Neural progenitor cell (in vitro differentiated cells): Measurements from ENCODE around the gene STN1. TPM values are rescaled to one million over a fixed set of nuclear protein-coding genes. Genes with fewer than 3 reads are reported as not detected.

Source experiments
- DNase-seq: peaks from one replicate; pipeline ENCODE4 v3.0.0-alpha.2; 2016; ENCODE audit warnings: low spot score
- H2AFZ ChIP-seq: fragments of 200-600 bp; sonication (generic); replicated peaks from 2 replicates; pipeline ENCODE4 v1.6.1; 2016; ENCODE audit warnings: antibody characterized with exemption
- H3F3A ChIP-seq: fragments of 200-600 bp; sonication (generic); 2 replicates; pipeline ENCODE4 v1.6.1; 2016; ENCODE audit warnings: antibody characterized with exemption, low read depth
- H3K27ac ChIP-seq: fragments of 200-600 bp; sonication (generic); 2 replicates; pipeline ENCODE4 v1.5.1; 2016; ENCODE audit warnings: mild to moderate bottlenecking
- H3K27me3 ChIP-seq: fragments of 200-600 bp; sonication (generic); 2 replicates; pipeline ENCODE4 v1.6.1; 2016; ENCODE audit warnings: mild to moderate bottlenecking, moderate library complexity
- H3K36me3 ChIP-seq: fragments of 200-600 bp; sonication (generic); 2 replicates; pipeline ENCODE4 v1.5.1; 2016
- H3K4me1 ChIP-seq: fragments of 200-600 bp; sonication (generic); 2 replicates; pipeline ENCODE4 v1.6.1; 2016; ENCODE audit warnings: mixed run types
- H3K4me2 ChIP-seq: fragments of 200-600 bp; sonication (generic); 2 replicates; pipeline ENCODE4 v1.6.1; 2016
- H3K4me3 ChIP-seq: fragments of 200-600 bp; sonication (generic); 2 replicates; pipeline ENCODE4 v1.5.1; 2016
- H3K79me2 ChIP-seq: fragments of 200-600 bp; sonication (generic); 2 replicates; pipeline ENCODE4 v1.6.1; 2016; ENCODE audit warnings: low read depth
- H3K9ac ChIP-seq: fragments of 200-600 bp; sonication (generic); 2 replicates; pipeline ENCODE4 v1.6.1; 2016
- H3K9me3 ChIP-seq: fragments of 200-600 bp; sonication (generic); 2 replicates; pipeline ENCODE4 v1.5.1; 2016; ENCODE audit warnings: low read depth
- H4K20me1 ChIP-seq: fragments of 200-600 bp; sonication (generic); 2 replicates; pipeline ENCODE4 v1.6.1; 2016; ENCODE audit warnings: low read depth
- H3K27ac Mint-ChIP-seq: 3 replicates; pipeline ENCODE4 v1.8.0; 2021; ENCODE audit warnings: mixed read lengths
- H3K27me3 Mint-ChIP-seq: 2 replicates; pipeline ENCODE4 v1.8.0; 2022; ENCODE audit warnings: low read depth, mild to moderate bottlenecking, inconsistent platforms, moderate library complexity, mixed read lengths; ENCODE audit not compliant: insufficient read depth
- H3K36me3 Mint-ChIP-seq: 3 replicates; pipeline ENCODE4 v1.8.0; 2021; ENCODE audit warnings: mixed read lengths
- H3K4me1 Mint-ChIP-seq: 3 replicates; pipeline ENCODE4 v1.8.0; 2021; ENCODE audit warnings: mixed read lengths
- H3K4me3 Mint-ChIP-seq: 3 replicates; pipeline ENCODE4 v1.8.0; 2021; ENCODE audit warnings: mild to moderate bottlenecking, moderate library complexity, mixed read lengths
- H3K9me3 Mint-ChIP-seq: 3 replicates; pipeline ENCODE4 v1.8.0; 2020; ENCODE audit warnings: mixed read lengths
- CTCF ChIP-seq: fragments of 200-600 bp; sonication (generic); IDR thresholded peaks from 2 replicates; pipeline ENCODE4 v1.5.1; 2017; ENCODE audit warnings: antibody characterized with exemption, mild to moderate bottlenecking
- EZH2 ChIP-seq: fragments of 200-600 bp; sonication (generic); IDR thresholded peaks from 2 replicates; pipeline ENCODE4 v1.6.1; 2017; ENCODE audit warnings: antibody characterized with exemption, mild to moderate bottlenecking, moderate library complexity
- EZH2phosphoT487 ChIP-seq: fragments of 200-600 bp; sonication (generic); IDR thresholded peaks from 2 replicates; pipeline ENCODE4 v1.6.1; 2017; ENCODE audit warnings: antibody characterized with exemption
- total RNA-seq: library from RNA; depleted of rRNA; stranded (reverse); fragments of >200 nt; gene quantifications from 2 replicates; pipeline ENCODE4 v1.2.3, GENCODE V29; 2015; ENCODE audit warnings: low replicate concordance

Gene STN1
- total RNA-seq, 1 donor from 2014 or later: 32.0 TPM

GRCh38 chr10:103901299-103901698, 16.7 kb downstream of the STN1 start:
- Histone ChIP-seq H3K4me3 (no peak overlapping the region), H3K9me3 (no peaks in the 10 kb centered on the region), H3K36me3 (no peaks in the 10 kb centered on the region), H3K79me2 (no peaks in the 10 kb centered on the region), H3K27ac (no peak overlapping the region), H3K9ac (no peak overlapping the region), H3K4me2 (no peak overlapping the region), H2AFZ (no peak overlapping the region), H3K27me3 (no peaks in the 10 kb centered on the region), H3F3A (peaks cover 18% of the 10 kb centered on the region), H3K4me1 (peaks cover 20% of the 10 kb centered on the region), H4K20me1 (no peaks in the 10 kb centered on the region)
- Mint-ChIP-seq H3K36me3 (peaks cover 24% of the 10 kb centered on the region), H3K9me3 (no peaks in the 10 kb centered on the region), H3K27ac (no peak overlapping the region), H3K4me3 (no peak overlapping the region), H3K27me3 (no peaks in the 10 kb centered on the region), H3K4me1 (peaks cover 12% of the 10 kb centered on the region)
- TF ChIP-seq CTCF: no peak
- TF ChIP-seq EZH2: no peak
- TF ChIP-seq EZH2phosphoT487: no peak
- DNase-seq: no peak

GRCh38 chr10:103899312-103899711, 18.7 kb downstream of the STN1 start:
- Mint-ChIP-seq H3K27ac (no peak overlapping the region), H3K27me3 (no peaks in the 10 kb centered on the region), H3K36me3 (peaks cover 19% of the 10 kb centered on the region), H3K4me1 (peaks cover 31% of the 10 kb centered on the region), H3K4me3 (no peak overlapping the region), H3K9me3 (no peaks in the 10 kb centered on the region)
- Histone ChIP-seq H2AFZ (no peak overlapping the region), H3K9me3 (no peaks in the 10 kb centered on the region), H3K36me3 (no peaks in the 10 kb centered on the region), H3K27ac (no peak overlapping the region), H3K4me2 (no peak overlapping the region), H3K9ac (no peak overlapping the region), H3K79me2 (no peaks in the 10 kb centered on the region), H4K20me1 (no peaks in the 10 kb centered on the region), H3K4me3 (no peak overlapping the region), H3F3A (peaks cover 5% of the 10 kb centered on the region), H3K27me3 (no peaks in the 10 kb centered on the region), H3K4me1 (peaks cover 28% of the 10 kb centered on the region)
- DNase-seq: no peak
- TF ChIP-seq EZH2 (no peak), EZH2phosphoT487 (no peak), CTCF (no peak)

GRCh38 chr10:103897241-103897774, 20.7 kb downstream of the STN1 start:
- Mint-ChIP-seq H3K36me3 (peaks cover 14% of the 10 kb centered on the region), H3K4me1 (peaks cover 43% of the 10 kb centered on the region), H3K4me3 (no peak overlapping the region), H3K9me3 (no peaks in the 10 kb centered on the region), H3K27ac (no peak overlapping the region), H3K27me3 (no peaks in the 10 kb centered on the region)
- TF ChIP-seq CTCF: no peak
- no peak for TF ChIP-seq EZH2phosphoT487
- no peak for TF ChIP-seq EZH2
- H3K27me3 ChIP-seq: no peaks in the 10 kb centered on the region
- no peaks in the 10 kb centered on the region for H3K79me2 ChIP-seq
- H3K4me2 ChIP-seq: no peak overlapping the region
- no peaks in the 10 kb centered on the region for H3K36me3 ChIP-seq
- no peak overlapping the region for H2AFZ ChIP-seq
- no peaks in the 10 kb centered on the region for H4K20me1 ChIP-seq
- DNase-seq: no peak
- no peaks in the 10 kb centered on the region for H3K9me3 ChIP-seq
- no peak overlapping the region for H3K9ac ChIP-seq
- H3F3A ChIP-seq: peaks cover 1% of the 10 kb centered on the region
- H3K4me1 ChIP-seq: peaks cover 30% of the 10 kb centered on the region
- H3K27ac ChIP-seq: no peak overlapping the region
- H3K4me3 ChIP-seq: no peak overlapping the region
